ENCODE data around the gene TRIM52. TPM values are rescaled to one million over a fixed set of nuclear protein-coding genes. Genes with fewer than 3 reads are reported as not detected.

The TRIM52 gene
- total and polyA plus RNA-seq, 2 of the 13 experiments (the other 11 are each of a cell fraction or from before 2014, with no cell fraction given) = 7.2 to 11.6 TPM

DNA sequence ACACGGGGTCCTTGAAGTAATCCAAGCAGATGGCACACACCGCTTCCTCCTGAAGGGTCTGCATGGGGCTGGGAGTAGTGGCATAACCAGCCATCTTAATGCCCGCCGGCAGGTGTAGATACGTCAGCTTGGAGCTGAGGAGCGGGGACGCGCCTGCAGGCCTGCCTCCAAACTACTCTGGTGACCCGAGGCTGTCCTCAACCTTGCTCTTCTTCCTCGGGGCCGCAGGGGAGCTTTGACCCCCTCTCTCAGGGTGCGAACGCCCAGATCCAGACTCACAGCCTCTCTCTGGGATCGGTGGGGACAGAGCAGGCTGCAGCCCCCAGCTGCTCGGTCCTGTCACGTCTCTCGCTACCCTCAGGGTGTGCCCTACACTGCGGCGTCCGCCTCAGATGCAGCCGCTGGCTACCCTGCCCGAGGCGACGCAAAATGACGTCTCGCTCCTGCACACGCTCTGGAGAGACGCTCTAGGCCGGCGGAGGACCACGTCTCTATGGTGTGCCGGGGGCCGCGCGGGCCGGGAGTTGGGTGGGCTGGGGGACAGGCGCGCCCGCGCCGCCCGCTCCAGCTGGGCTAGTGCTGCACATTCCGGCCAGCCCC, at the start of gene TRIM52 (continued):
- TF ChIP-seq, protein P1, sequence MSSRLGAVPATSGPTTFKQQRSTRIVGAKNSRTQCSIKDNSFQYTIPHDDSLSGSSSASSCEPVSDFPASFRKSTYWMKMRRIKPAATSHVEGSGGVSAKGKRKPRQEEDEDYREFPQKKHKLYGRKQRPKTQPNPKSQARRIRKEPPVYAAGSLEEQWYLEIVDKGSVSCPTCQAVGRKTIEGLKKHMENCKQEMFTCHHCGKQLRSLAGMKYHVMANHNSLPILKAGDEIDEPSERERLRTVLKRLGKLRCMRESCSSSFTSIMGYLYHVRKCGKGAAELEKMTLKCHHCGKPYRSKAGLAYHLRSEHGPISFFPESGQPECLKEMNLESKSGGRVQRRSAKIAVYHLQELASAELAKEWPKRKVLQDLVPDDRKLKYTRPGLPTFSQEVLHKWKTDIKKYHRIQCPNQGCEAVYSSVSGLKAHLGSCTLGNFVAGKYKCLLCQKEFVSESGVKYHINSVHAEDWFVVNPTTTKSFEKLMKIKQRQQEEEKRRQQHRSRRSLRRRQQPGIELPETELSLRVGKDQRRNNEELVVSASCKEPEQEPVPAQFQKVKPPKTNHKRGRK (CRISPR knock-in tag; IDR thresholded peaks at IDR 0.05) = no peak
- TF ChIP-seq MAFK (conservative IDR thresholded peaks at IDR 0.05 in 1 of 2, IDR thresholded peaks at IDR 0.05 in 1 of 2; ENCODE audit: low read length in 2 of 2) (no peak), ZNF510 (CRISPR knock-in tag; IDR thresholded peaks at IDR 0.05; ENCODE audit: low read depth) (no peak), ZEB1 (IDR thresholded peaks at IDR 0.05; ENCODE audit: insufficient replicate concordance, low read depth) (no peak), TOE1 (CRISPR knock-in tag; IDR thresholded peaks at IDR 0.05) (no peak), MBD4 (IDR thresholded peaks at IDR 0.05; ENCODE audit: borderline replicate concordance, low read length) (no peak), ZNF530 (CRISPR knock-in tag; IDR thresholded peaks at IDR 0.05; ENCODE audit: low read depth) (no peak), SP5 (CRISPR knock-in tag; IDR thresholded peaks at IDR 0.05; ENCODE audit: borderline replicate concordance, low read depth) (no peak), ZKSCAN1 (IDR thresholded peaks at IDR 0.05; ENCODE audit: low read length) (no peak), GFI1 (CRISPR knock-in tag; IDR thresholded peaks at IDR 0.05; ENCODE audit: borderline replicate concordance) (no peak; the same call in 1 of the 2 replicates), MAF1 (CRISPR knock-in tag; IDR thresholded peaks at IDR 0.05; ENCODE audit: borderline replicate concordance) (no peak), FOXM1 (CRISPR knock-in tag; IDR thresholded peaks at IDR 0.05) (no peak), ZNF232 (CRISPR knock-in tag; IDR thresholded peaks at IDR 0.05; ENCODE audit: borderline replicate concordance) (no peak), MEIS2 (CRISPR knock-in tag; IDR thresholded peaks at IDR 0.05) (0 out of 2 replicates have a peak, but pooled peaks have one; percentile 10)
- TF ChIP-seq, protein P2, sequence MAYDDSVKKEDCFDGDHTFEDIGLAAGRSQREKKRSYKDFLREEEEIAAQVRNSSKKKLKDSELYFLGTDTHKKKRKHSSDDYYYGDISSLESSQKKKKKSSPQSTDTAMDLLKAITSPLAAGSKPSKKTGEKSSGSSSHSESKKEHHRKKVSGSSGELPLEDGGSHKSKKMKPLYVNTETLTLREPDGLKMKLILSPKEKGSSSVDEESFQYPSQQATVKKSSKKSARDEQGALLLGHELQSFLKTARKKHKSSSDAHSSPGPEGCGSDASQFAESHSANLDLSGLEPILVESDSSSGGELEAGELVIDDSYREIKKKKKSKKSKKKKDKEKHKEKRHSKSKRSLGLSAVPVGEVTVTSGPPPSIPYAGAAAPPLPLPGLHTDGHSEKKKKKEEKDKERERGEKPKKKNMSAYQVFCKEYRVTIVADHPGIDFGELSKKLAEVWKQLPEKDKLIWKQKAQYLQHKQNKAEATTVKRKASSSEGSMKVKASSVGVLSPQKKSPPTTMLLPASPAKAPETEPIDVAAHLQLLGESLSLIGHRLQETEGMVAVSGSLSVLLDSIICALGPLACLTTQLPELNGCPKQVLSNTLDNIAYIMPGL (CRISPR knock-in tag; IDR thresholded peaks at IDR 0.05; ENCODE audit: borderline replicate concordance in 1 of 2, low read depth in 1 of 2) = peak; percentile 94; a peak in 3 of 4 replicates
- TF ChIP-seq, protein P3, sequence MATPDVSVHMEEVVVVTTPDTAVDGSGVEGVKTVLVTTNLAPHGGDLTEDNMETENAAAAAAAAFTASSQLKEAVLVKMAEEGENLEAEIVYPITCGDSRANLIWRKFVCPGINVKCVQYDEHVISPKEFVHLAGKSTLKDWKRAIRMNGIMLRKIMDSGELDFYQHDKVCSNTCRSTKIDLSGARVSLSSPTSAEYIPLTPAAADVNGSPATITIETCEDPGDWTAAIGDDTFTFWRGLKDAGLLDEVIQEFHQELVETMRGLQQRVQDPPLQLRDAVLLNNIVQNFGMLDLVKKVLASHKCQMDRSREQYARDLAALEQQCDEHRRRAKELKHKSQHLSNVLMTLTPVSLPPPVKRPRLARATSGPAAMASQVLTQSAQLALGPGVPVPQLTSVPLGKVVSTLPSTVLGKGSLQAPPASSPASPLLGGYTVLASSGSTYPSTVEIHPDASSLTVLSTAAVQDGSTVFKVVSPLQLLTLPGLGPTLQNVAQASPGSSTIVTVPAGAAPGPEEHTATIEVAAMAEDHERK (CRISPR knock-in tag; IDR thresholded peaks at IDR 0.05; ENCODE audit: low read depth) = peak; percentile 58; the same call in 1 of the 2 replicates
- TF ChIP-seq, protein P4, sequence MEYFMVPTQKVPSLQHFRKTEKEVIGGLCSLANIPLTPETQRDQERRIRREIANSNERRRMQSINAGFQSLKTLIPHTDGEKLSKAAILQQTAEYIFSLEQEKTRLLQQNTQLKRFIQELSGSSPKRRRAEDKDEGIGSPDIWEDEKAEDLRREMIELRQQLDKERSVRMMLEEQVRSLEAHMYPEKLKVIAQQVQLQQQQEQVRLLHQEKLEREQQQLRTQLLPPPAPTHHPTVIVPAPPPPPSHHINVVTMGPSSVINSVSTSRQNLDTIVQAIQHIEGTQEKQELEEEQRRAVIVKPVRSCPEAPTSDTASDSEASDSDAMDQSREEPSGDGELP (IDR thresholded peaks at IDR 0.05; ENCODE audit: borderline replicate concordance, low read depth) = peak; percentile 54; the same call in 1 of the 2 replicates
- TF ChIP-seq, protein P5, sequence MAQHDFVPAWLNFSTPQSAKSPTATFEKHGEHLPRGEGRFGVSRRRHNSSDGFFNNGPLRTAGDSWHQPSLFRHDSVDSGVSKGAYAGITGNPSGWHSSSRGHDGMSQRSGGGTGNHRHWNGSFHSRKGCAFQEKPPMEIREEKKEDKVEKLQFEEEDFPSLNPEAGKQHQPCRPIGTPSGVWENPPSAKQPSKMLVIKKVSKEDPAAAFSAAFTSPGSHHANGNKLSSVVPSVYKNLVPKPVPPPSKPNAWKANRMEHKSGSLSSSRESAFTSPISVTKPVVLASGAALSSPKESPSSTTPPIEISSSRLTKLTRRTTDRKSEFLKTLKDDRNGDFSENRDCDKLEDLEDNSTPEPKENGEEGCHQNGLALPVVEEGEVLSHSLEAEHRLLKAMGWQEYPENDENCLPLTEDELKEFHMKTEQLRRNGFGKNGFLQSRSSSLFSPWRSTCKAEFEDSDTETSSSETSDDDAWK (CRISPR knock-in tag; IDR thresholded peaks at IDR 0.05) = no peak
- TF ChIP-seq, protein P6, sequence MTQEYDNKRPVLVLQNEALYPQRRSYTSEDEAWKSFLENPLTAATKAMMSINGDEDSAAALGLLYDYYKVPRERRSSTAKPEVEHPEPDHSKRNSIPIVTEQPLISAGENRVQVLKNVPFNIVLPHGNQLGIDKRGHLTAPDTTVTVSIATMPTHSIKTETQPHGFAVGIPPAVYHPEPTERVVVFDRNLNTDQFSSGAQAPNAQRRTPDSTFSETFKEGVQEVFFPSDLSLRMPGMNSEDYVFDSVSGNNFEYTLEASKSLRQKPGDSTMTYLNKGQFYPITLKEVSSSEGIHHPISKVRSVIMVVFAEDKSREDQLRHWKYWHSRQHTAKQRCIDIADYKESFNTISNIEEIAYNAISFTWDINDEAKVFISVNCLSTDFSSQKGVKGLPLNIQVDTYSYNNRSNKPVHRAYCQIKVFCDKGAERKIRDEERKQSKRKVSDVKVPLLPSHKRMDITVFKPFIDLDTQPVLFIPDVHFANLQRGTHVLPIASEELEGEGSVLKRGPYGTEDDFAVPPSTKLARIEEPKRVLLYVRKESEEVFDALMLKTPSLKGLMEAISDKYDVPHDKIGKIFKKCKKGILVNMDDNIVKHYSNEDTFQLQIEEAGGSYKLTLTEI (CRISPR knock-in tag; conservative IDR thresholded peaks at IDR 0.05) = no peak
- TF ChIP-seq, protein P7, sequence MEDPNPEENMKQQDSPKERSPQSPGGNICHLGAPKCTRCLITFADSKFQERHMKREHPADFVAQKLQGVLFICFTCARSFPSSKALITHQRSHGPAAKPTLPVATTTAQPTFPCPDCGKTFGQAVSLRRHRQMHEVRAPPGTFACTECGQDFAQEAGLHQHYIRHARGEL (CRISPR knock-in tag; IDR thresholded peaks at IDR 0.05) = no peak

All from HepG2 (cell line).